Ovary (tissue), 9 donors: ENCODE results near the gene RARS2. TPM values are rescaled to one million over a fixed set of nuclear protein-coding genes. Genes with fewer than 3 reads are reported as not detected.

Experiments
- DNase-seq, 5 donors: peaks; one replicate each; pipeline ENCODE4 v3.0.0-alpha.2; 2019 to 2020
- H3K27ac ChIP-seq, 2 donors: fragments of 200-600 bp; one replicate each; pipeline versions ENCODE4 v1.5.1 to v1.8.0; 2019 to 2022
- H3K27me3 ChIP-seq: fragments of 200-600 bp; one replicate; pipeline ENCODE4 v1.8.0; 2022
- H3K36me3 ChIP-seq: fragments of 200-600 bp; sonication (generic); one replicate; pipeline ENCODE4 v1.5.1; 2019
- H3K4me1 ChIP-seq: one replicate; pipeline ENCODE4 v1.8.1; 2013; ENCODE audit warnings: mild to moderate bottlenecking, moderate library complexity; ENCODE audit not compliant: insufficient read depth
- H3K4me3 ChIP-seq: fragments of 200-600 bp; sonication (generic); one replicate; pipeline ENCODE4 v1.5.1; 2017
- H3K9me3 ChIP-seq, 2 donors: fragments of 200-600 bp in 1 of 2; sonication (generic) in 1 of 2; one replicate each; pipeline versions ENCODE4 v1.5.1 to v1.8.1; 2013 to 2019; ENCODE audit warnings: mild to moderate bottlenecking in 1 of 2, moderate library complexity in 1 of 2
- EP300 ChIP-seq: sonication (generic); formaldehyde crosslinking; IDR thresholded peaks from one replicate; pipeline ENCODE4 v1.6.1; 2017; ENCODE audit warnings: antibody characterized with exemption
- POLR2A ChIP-seq: fragments of 450-650 bp; IDR thresholded peaks from one replicate; pipeline ENCODE4 v1.6.1; 2017; ENCODE audit warnings: antibody characterized with exemption, mild to moderate bottlenecking, moderate library complexity
- WGBS, 3 donors: extraction: QIAGEN DNeasy Blood & Tissue Kit in 1 of 3; methylation state at CpG; one replicate each; pipeline versions ENCODE4 v1.1.5 to v1.1.7; 2013 to 2017; 5-methylcytosine and 5-hydroxymethylcytosine counted together
- intact Hi-C, 4 donors: fragments of 100-400 bp; cut with DNase I; formaldehyde crosslinking; loops; one replicate each; pipeline versions ENCODE4 v1.11.0 to v1.15.1; 2022 to 2023
- polyA plus RNA-seq, 2 donors: library from polyadenylated mRNA; stranded (reverse); fragments of 200-250 nt in 1 of 2; fragments of 350-450 nt in 1 of 2; fragmentation: Illumina TruSeq in 1 of 2; extraction: RNeasy Lipid Tissue Mini Kit (QIAGEN cat#74804) in 1 of 2; gene quantifications; one replicate each; pipeline ENCODE4 v1.2.3, GENCODE V29; 2013 to 2014
- total RNA-seq, 7 donors: library from RNA; depleted of rRNA in 2 of 7; stranded (reverse); fragments of >200 nt in 2 of 7; fragmentation: NEBNext Ultra II Directional in 3 of 7; extraction: Animal tissue kit (Norgen Biotek cat#: 25700) in 3 of 7; gene quantifications; one replicate each; pipeline versions ENCODE4 v1.1.0 to v1.2.4, GENCODE V29; 2016 to 2023
- TF ChIP-seq, protein P1 (sequence below), 3 donors: fragments of 450-650 bp in 2 of 3; fragments of 200-600 bp in 1 of 3; IDR thresholded peaks; one replicate each; pipeline versions ENCODE4 v1.5.1 to v1.8.0; 2016 to 2022; ENCODE audit warnings: antibody characterized with exemption in 3 of 3, mild to moderate bottlenecking in 1 of 3
- donor health status: DM: no; HTN: no; CAD: no; lungs with moderate emphysema.
- donor health status: DM: no; HTN: no; CAD: no.
- donor health status: Bipolar disorder and iron deficiency.
- donor health status: DM: yes; HTN: yes; CAD: no.
- donor health status: DM: no; HTN: no; CAD: no.
- donor health status: DM: yes; HTN: yes; CAD: no.

RARS2 gene
- total and polyA plus RNA-seq, 9 donors: 14.0 to 40.4 (median 24.6) TPM

DNA sequence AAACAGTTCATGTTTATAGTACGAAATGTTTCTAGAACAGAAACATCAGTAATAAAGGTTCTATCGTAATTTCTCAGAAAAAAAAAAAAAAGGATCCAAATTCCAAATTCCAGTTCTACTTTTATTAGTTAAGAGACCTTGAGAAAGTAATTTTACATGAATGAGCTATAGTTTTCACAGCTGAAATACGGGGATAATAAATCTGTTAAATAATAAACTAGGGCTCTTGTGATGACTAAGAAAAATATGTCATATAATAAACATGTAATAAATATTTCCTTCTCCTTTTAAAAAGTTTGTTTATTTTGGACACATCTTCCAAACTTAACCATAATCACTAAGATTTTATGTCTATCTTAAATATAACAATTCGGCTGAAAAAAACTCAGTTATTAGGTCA, 17.8 kb downstream of the RARS2 start:
- no peak for TF ChIP-seq EP300
- TF ChIP-seq POLR2A: no peak
- TF ChIP-seq, protein P1, sequence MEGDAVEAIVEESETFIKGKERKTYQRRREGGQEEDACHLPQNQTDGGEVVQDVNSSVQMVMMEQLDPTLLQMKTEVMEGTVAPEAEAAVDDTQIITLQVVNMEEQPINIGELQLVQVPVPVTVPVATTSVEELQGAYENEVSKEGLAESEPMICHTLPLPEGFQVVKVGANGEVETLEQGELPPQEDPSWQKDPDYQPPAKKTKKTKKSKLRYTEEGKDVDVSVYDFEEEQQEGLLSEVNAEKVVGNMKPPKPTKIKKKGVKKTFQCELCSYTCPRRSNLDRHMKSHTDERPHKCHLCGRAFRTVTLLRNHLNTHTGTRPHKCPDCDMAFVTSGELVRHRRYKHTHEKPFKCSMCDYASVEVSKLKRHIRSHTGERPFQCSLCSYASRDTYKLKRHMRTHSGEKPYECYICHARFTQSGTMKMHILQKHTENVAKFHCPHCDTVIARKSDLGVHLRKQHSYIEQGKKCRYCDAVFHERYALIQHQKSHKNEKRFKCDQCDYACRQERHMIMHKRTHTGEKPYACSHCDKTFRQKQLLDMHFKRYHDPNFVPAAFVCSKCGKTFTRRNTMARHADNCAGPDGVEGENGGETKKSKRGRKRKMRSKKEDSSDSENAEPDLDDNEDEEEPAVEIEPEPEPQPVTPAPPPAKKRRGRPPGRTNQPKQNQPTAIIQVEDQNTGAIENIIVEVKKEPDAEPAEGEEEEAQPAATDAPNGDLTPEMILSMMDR (IDR thresholded peaks at IDR 0.05): no peak
- H3K27me3 ChIP-seq: no peaks in the 10 kb centered on the region
- no peak for DNase-seq
- H3K36me3 ChIP-seq: no peaks in the 10 kb centered on the region
- no peak overlapping the region for H3K4me3 ChIP-seq
- H3K4me1 ChIP-seq: peaks cover 13% of the 10 kb centered on the region
- 26 to 36% (median 36%) methylated on average over 4 of the region's 4 CpGs for WGBS, 3 donors
- intact Hi-C loops: no loop called here
- H3K9me3 ChIP-seq: no peaks in the 10 kb centered on the region
- H3K27ac ChIP-seq: no peak overlapping the region

- H3K27ac ChIP-seq: no peak overlapping the region
- H3K4me3 ChIP-seq: no peak overlapping the region
- peaks cover 3% of the 10 kb centered on the region for H3K4me1 ChIP-seq
- H3K9me3 ChIP-seq: no peaks in the 10 kb centered on the region
- 14 to 43% (median 17%) methylated on average over 1 of the region's 1 CpG for WGBS, 3 donors
- no peak for DNase-seq
- TF ChIP-seq EP300 (no peak), POLR2A (no peak)
- TF ChIP-seq, protein P1 (IDR thresholded peaks at IDR 0.05): no peak
- intact Hi-C loops: no loop called here
- H3K36me3 ChIP-seq: no peaks in the 10 kb centered on the region
- no peaks in the 10 kb centered on the region for H3K27me3 ChIP-seq
Observed at GRCh38 chr6:87561017-87561416, 28.8 kb downstream of the RARS2 start.

DNA sequence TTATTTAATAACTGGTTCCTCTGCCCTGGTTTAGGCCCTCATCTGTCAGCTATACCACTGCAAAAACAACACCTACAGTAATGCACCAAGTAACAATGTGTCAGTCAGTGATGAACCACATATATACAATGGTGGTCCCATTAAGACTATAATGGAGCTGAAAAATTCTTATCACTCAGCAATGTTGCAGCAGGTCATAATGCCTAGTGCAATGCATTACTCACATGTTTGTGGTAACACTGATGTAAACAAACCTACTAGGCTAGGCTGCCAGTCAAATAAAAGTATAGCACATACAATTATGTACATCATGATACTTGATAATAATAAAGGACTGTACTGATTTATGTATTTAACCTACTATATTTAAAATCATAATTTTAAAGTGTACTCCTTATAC, 31.3 kb downstream of the RARS2 start:
- Histone ChIP-seq H3K27ac (no peak overlapping the region), H3K4me3 (no peak overlapping the region), H3K9me3 (no peaks in the 10 kb centered on the region), H3K27me3 (no peaks in the 10 kb centered on the region), H3K4me1 (no peaks in the 10 kb centered on the region), H3K36me3 (no peaks in the 10 kb centered on the region)
- intact Hi-C loops: no loop called here
- no peak for TF ChIP-seq EP300
- no peak for TF ChIP-seq POLR2A
- TF ChIP-seq, protein P1 (IDR thresholded peaks at IDR 0.05): no peak
- DNase-seq: no peak

- no peak for TF ChIP-seq EP300
- TF ChIP-seq POLR2A: no peak
- TF ChIP-seq, protein P1 (IDR thresholded peaks at IDR 0.05): no peak
- no peaks in the 10 kb centered on the region for H3K36me3 ChIP-seq
- DNase-seq: no peak
- no peak overlapping the region for H3K4me3 ChIP-seq
- H3K9me3 ChIP-seq: no peaks in the 10 kb centered on the region
- H3K27ac ChIP-seq: no peak overlapping the region
- intact Hi-C loops: no loop called here
- H3K4me1 ChIP-seq: no peaks in the 10 kb centered on the region
- H3K27me3 ChIP-seq: no peaks in the 10 kb centered on the region
Observed at GRCh38 chr6:87555506-87555905, 34.3 kb downstream of the RARS2 start.
